ACC112 (cell line): ENCODE data around the gene TSPAN12.
"Not testable (repeated sequence)": the region's sequence is repeated elsewhere in the genome, so short reads cannot be mapped to it uniquely, and the experiment has no call there.

Experiments
- H2AFZ ChIP-seq: fragments of 200-600 bp; sonication (generic); one replicate; pipeline ENCODE4 v1.6.0; 2017; ENCODE audit warnings: antibody characterized with exemption, low read length; ENCODE audit not compliant: unreplicated experiment
- H3K27ac ChIP-seq: fragments of 200-600 bp; sonication (generic); 2 replicates; pipeline ENCODE4 v1.5.1; 2014; ENCODE audit warnings: low read depth, mild to moderate bottlenecking, antibody characterized with exemption, low read length, moderate library complexity
- H3K27me3 ChIP-seq: fragments of 200-600 bp; sonication (generic); 2 replicates; pipeline ENCODE4 v1.6.1; 2014; ENCODE audit warnings: mild to moderate bottlenecking, antibody characterized with exemption, low read length, moderate library complexity, mixed read lengths; ENCODE audit not compliant: insufficient read depth
- H3K36me3 ChIP-seq: fragments of 200-600 bp; sonication (generic); 2 replicates; pipeline ENCODE4 v1.6.1; 2016; ENCODE audit warnings: mild to moderate bottlenecking, antibody characterized with exemption, low read length, moderate library complexity, mixed read lengths; ENCODE audit not compliant: insufficient read depth
- H3K4me1 ChIP-seq: fragments of 200-600 bp; sonication (generic); one replicate; pipeline ENCODE4 v1.6.1; 2016; ENCODE audit warnings: low read length, mixed read lengths; ENCODE audit not compliant: insufficient read depth, unreplicated experiment, control insufficient read depth
- H3K4me3 ChIP-seq: fragments of 200-600 bp; sonication (generic); 2 replicates; pipeline ENCODE4 v1.5.1; 2014; ENCODE audit warnings: mild to moderate bottlenecking, low read depth, low read length
- H3K79me2 ChIP-seq: fragments of 200-600 bp; sonication (generic); one replicate; pipeline ENCODE4 v1.6.0; 2016; ENCODE audit warnings: low read length; ENCODE audit not compliant: control insufficient read depth, unreplicated experiment, insufficient read depth

TSPAN12 gene

GRCh38 chr7:120785095-120785494 is 72.8 kb downstream of the TSPAN12 start:
- Histone ChIP-seq H3K4me1 (no peaks in the 10 kb centered on the region), H3K79me2 (no peaks in the 10 kb centered on the region), H3K27me3 (no peaks in the 10 kb centered on the region), H3K27ac (no peak overlapping the region), H3K4me3 (no peak overlapping the region), H3K36me3 (no peaks in the 10 kb centered on the region), H2AFZ (no peak overlapping the region)

- H3K4me3 ChIP-seq: no peak overlapping the region
- H3K79me2 ChIP-seq: no peaks in the 10 kb centered on the region
- H2AFZ ChIP-seq: no peak overlapping the region
- H3K36me3 ChIP-seq: no peaks in the 10 kb centered on the region
- H3K27ac ChIP-seq: no peak overlapping the region
- no peaks in the 10 kb centered on the region for H3K27me3 ChIP-seq
- no peaks in the 10 kb centered on the region for H3K4me1 ChIP-seq
Observed at GRCh38 chr7:120783721-120784120, 74.2 kb downstream of the TSPAN12 start.

GRCh38 chr7:120783273-120783672 is 74.7 kb downstream of the TSPAN12 start:
- H3K79me2 ChIP-seq: no peaks in the 10 kb centered on the region
- H3K4me1 ChIP-seq: no peaks in the 10 kb centered on the region
- H2AFZ ChIP-seq: no peak overlapping the region
- no peaks in the 10 kb centered on the region for H3K27me3 ChIP-seq
- H3K36me3 ChIP-seq: no peaks in the 10 kb centered on the region
- H3K27ac ChIP-seq: no peak overlapping the region
- no peak overlapping the region for H3K4me3 ChIP-seq

- H3K27me3 ChIP-seq, H3K79me2 ChIP-seq, H3K4me3 ChIP-seq, H3K4me1 ChIP-seq, H3K36me3 ChIP-seq, H2AFZ ChIP-seq, H3K27ac ChIP-seq: not testable (repeated sequence)
Observed at GRCh38 chr7:120781924-120782323, 76.0 kb downstream of the TSPAN12 start.

- Histone ChIP-seq H3K4me1 (no peaks in the 10 kb centered on the region), H2AFZ (no peak overlapping the region), H3K79me2 (no peaks in the 10 kb centered on the region), H3K36me3 (no peaks in the 10 kb centered on the region), H3K27me3 (no peaks in the 10 kb centered on the region), H3K27ac (no peak overlapping the region), H3K4me3 (no peak overlapping the region)
Observed at GRCh38 chr7:120780938-120781337, 77.0 kb downstream of the TSPAN12 start.

GRCh38 chr7:120780451-120780850 is 77.5 kb downstream of the TSPAN12 start:
- not testable (repeated sequence) for H2AFZ ChIP-seq, H3K4me3 ChIP-seq, H3K27me3 ChIP-seq

GRCh38 chr7:120779078-120779477 is 78.9 kb downstream of the TSPAN12 start:
- not testable (repeated sequence) for H3K27ac ChIP-seq, H3K4me1 ChIP-seq, H2AFZ ChIP-seq, H3K79me2 ChIP-seq, H3K4me3 ChIP-seq, H3K36me3 ChIP-seq, H3K27me3 ChIP-seq

More at GRCh38 chr7:120780451-120780850, 77.5 kb downstream of the TSPAN12 start:
- H3K36me3 ChIP-seq, H3K4me1 ChIP-seq, H3K27ac ChIP-seq, H3K79me2 ChIP-seq: not testable (repeated sequence)

- Histone ChIP-seq H3K4me3 (no peak overlapping the region), H3K79me2 (no peaks in the 10 kb centered on the region), H3K27me3 (no peaks in the 10 kb centered on the region), H3K36me3 (no peaks in the 10 kb centered on the region), H2AFZ (no peak overlapping the region), H3K4me1 (no peaks in the 10 kb centered on the region), H3K27ac (no peak overlapping the region)
Observed at GRCh38 chr7:120775755-120776154, 82.2 kb downstream of the TSPAN12 start.

GRCh38 chr7:120774481-120774880 is 83.5 kb downstream of the TSPAN12 start:
- Histone ChIP-seq H3K4me1 (no peaks in the 10 kb centered on the region), H3K27ac (no peak overlapping the region), H3K27me3 (no peaks in the 10 kb centered on the region), H3K4me3 (no peak overlapping the region), H3K36me3 (no peaks in the 10 kb centered on the region), H2AFZ (no peak overlapping the region), H3K79me2 (no peaks in the 10 kb centered on the region)

- Histone ChIP-seq H3K27me3 (no peaks in the 10 kb centered on the region), H3K79me2 (no peaks in the 10 kb centered on the region), H3K36me3 (no peaks in the 10 kb centered on the region), H2AFZ (no peak overlapping the region), H3K4me3 (no peak overlapping the region), H3K27ac (no peak overlapping the region), H3K4me1 (no peaks in the 10 kb centered on the region)
Observed at GRCh38 chr7:120770206-120770605, 87.7 kb downstream of the TSPAN12 start.

- H3K4me1 ChIP-seq: no peaks in the 10 kb centered on the region
- no peaks in the 10 kb centered on the region for H3K79me2 ChIP-seq
- no peak overlapping the region for H3K4me3 ChIP-seq
- no peak overlapping the region for H3K27ac ChIP-seq
- no peak overlapping the region for H2AFZ ChIP-seq
- H3K27me3 ChIP-seq: no peaks in the 10 kb centered on the region
- no peaks in the 10 kb centered on the region for H3K36me3 ChIP-seq
Observed at GRCh38 chr7:120760851-120761250, 97.1 kb downstream of the TSPAN12 start.

- H3K4me1 ChIP-seq: no peaks in the 10 kb centered on the region
- H3K79me2 ChIP-seq: no peaks in the 10 kb centered on the region
- no peak overlapping the region for H3K4me3 ChIP-seq
- no peak overlapping the region for H2AFZ ChIP-seq
- no peaks in the 10 kb centered on the region for H3K36me3 ChIP-seq
- no peak overlapping the region for H3K27ac ChIP-seq
- H3K27me3 ChIP-seq: no peaks in the 10 kb centered on the region
Observed at GRCh38 chr7:120760050-120760449, 97.9 kb downstream of the TSPAN12 start.
